IMR-90 (cell line): ENCODE data around the gene TMEM117. TPM values are rescaled to one million over a fixed set of nuclear protein-coding genes. Genes with fewer than 3 reads are reported as not detected.

ENCODE experiments used
- ATAC-seq: fragments of 200-7000 bp; cut with Tn5 transposase; 2 replicates; pipeline ENCODE4 v1.9.1; 2020; ENCODE audit warnings: low read depth, mild to moderate bottlenecking, moderate library complexity
- BruUV-seq: library from RNA; stranded (reverse); fragments of 400-500 nt; replicated peaks from 2 replicates; lab custom pipeline; 2021; lab: Mats Ljungman, UMichigan
- CTCF ChIA-PET: fragments of 300-600 bp; formaldehyde crosslinking; extraction: SDS; loops from one replicate; lab custom pipeline; 2021; ENCODE audit warnings: antibody characterized with exemption; lab: Yijun Ruan, JAX
- POLR2A ChIA-PET: fragments of 300-600 bp; sonication (Branson Sonifier 250); formaldehyde crosslinking; loops from one replicate; lab custom pipeline; 2022; ENCODE audit warnings: antibody characterized with exemption; ENCODE audit not compliant: unreplicated experiment; lab: Charles Lee
- DNase-seq: peaks from one replicate; pipeline ENCODE4 v3.0.0; 2013
- H2AFZ ChIP-seq: replicated peaks from 2 replicates; pipeline ENCODE3; 2013; ENCODE audit warnings: low read length, mild to moderate bottlenecking; ENCODE audit not compliant: poor library complexity
- H2AK5ac ChIP-seq: 2 replicates; pipeline ENCODE4 v1.6.1; 2013; ENCODE audit warnings: low read depth, low read length, inconsistent platforms
- H2AK9ac ChIP-seq: replicated peaks from 2 replicates; pipeline ENCODE3; 2013; ENCODE audit warnings: mild to moderate bottlenecking, low read depth, low read length, moderate library complexity; ENCODE audit not compliant: poor library complexity
- H2BK120ac ChIP-seq: 2 replicates; pipeline ENCODE4 v1.6.1; 2013; ENCODE audit warnings: low read depth, low read length, inconsistent platforms
- H2BK15ac ChIP-seq: 3 replicates; pipeline ENCODE4 v1.6.1; 2013; ENCODE audit warnings: low read depth, low read length, inconsistent platforms
- H2BK20ac ChIP-seq: 2 replicates; pipeline ENCODE4 v1.6.1; 2013; ENCODE audit warnings: low read depth, mild to moderate bottlenecking, inconsistent platforms, low read length, moderate library complexity
- H2BK5ac ChIP-seq: 2 replicates; pipeline ENCODE4 v1.6.1; 2013; ENCODE audit warnings: mild to moderate bottlenecking, low read depth, low read length, inconsistent platforms; ENCODE audit not compliant: poor library complexity, severe bottlenecking
- H3K14ac ChIP-seq: replicated peaks from 2 replicates; pipeline ENCODE4 v1.6.1; 2013; ENCODE audit warnings: low read depth, low read length, inconsistent platforms
- H3K18ac ChIP-seq: 2 replicates; pipeline ENCODE4 v1.6.1; 2013; ENCODE audit warnings: low read depth, low read length, control low read depth
- H3K23ac ChIP-seq: 2 replicates; pipeline ENCODE4 v1.6.1; 2013; ENCODE audit warnings: low read depth, low read length, inconsistent platforms
- H3K27ac ChIP-seq: 2 replicates; pipeline ENCODE4 v1.5.1; 2013; ENCODE audit warnings: mild to moderate bottlenecking, control low read depth, low read length; ENCODE audit not compliant: insufficient read depth
- H3K27me3 ChIP-seq: 2 replicates; pipeline ENCODE4 v1.6.1; 2013; ENCODE audit warnings: low read length; ENCODE audit not compliant: control insufficient read depth, insufficient read depth
- H3K36me3 ChIP-seq: 2 replicates; pipeline ENCODE4 v1.6.1; 2013; ENCODE audit warnings: low read length, mixed read lengths; ENCODE audit not compliant: control insufficient read depth, insufficient read depth
- H3K4ac ChIP-seq: 2 replicates; pipeline ENCODE4 v1.6.1; 2013; ENCODE audit warnings: low read depth, low read length, inconsistent platforms
- H3K4me1 ChIP-seq: 2 replicates; pipeline ENCODE4 v1.6.1; 2013; ENCODE audit warnings: low read length, mixed read lengths; ENCODE audit not compliant: control insufficient read depth, insufficient read depth
- H3K4me2 ChIP-seq: 2 replicates; pipeline ENCODE4 v1.6.1; 2013; ENCODE audit warnings: low read depth, mild to moderate bottlenecking, control low read depth, low read length, moderate library complexity
- H3K4me3 ChIP-seq: 2 replicates; pipeline ENCODE4 v1.5.1; 2013; ENCODE audit warnings: low read depth, mild to moderate bottlenecking, control low read depth, low read length, moderate library complexity; ENCODE audit not compliant: insufficient read depth
- H3K56ac ChIP-seq: 2 replicates; pipeline ENCODE4 v1.6.1; 2013; ENCODE audit warnings: low read length, inconsistent platforms; ENCODE audit not compliant: insufficient read depth; ENCODE audit errors: extremely low read depth
- H3K79me1 ChIP-seq, 2 experiments: 2 replicates each; pipeline ENCODE4 v1.6.1; 2013; ENCODE audit warnings: low read length in 2 of 2, inconsistent platforms in 1 of 2, low read depth in 1 of 2
- H3K9ac ChIP-seq: 2 replicates; pipeline ENCODE4 v1.6.1; 2013; ENCODE audit warnings: low read depth, low read length, control low read depth
- H3K9me1 ChIP-seq: 2 replicates; pipeline ENCODE4 v1.6.1; 2013; ENCODE audit warnings: low read length, inconsistent platforms; ENCODE audit not compliant: insufficient read depth
- H3K9me3 ChIP-seq: 2 replicates; pipeline ENCODE4 v1.6.1; 2013; ENCODE audit warnings: low read length; ENCODE audit not compliant: control insufficient read depth, insufficient read depth
- H4K20me1 ChIP-seq: 2 replicates; pipeline ENCODE4 v1.6.1; 2013; ENCODE audit warnings: low read length, inconsistent platforms; ENCODE audit not compliant: insufficient read depth
- H4K5ac ChIP-seq: 2 replicates; pipeline ENCODE4 v1.6.1; 2013; ENCODE audit warnings: mild to moderate bottlenecking, low read depth, low read length, control low read depth
- H4K8ac ChIP-seq, 2 experiments: 2 replicates each; pipeline ENCODE4 v1.6.1; 2013; ENCODE audit warnings: low read depth in 2 of 2, low read length in 2 of 2, control low read depth in 1 of 2, inconsistent platforms in 1 of 2
- H4K91ac ChIP-seq: 2 replicates; pipeline ENCODE4 v1.6.1; 2013; ENCODE audit warnings: low read depth, low read length, inconsistent platforms; ENCODE audit not compliant: insufficient read depth
- CEBPB ChIP-seq: IDR thresholded peaks from 2 replicates; pipeline ENCODE4 v1.6.1; 2012; ENCODE audit warnings: low read depth, low read length, improper control_type of control experiment
- CHD1 ChIP-seq: IDR thresholded peaks from 2 replicates; pipeline ENCODE4 v1.6.1; 2012; ENCODE audit warnings: low read depth, low read length, improper control_type of control experiment
- MAFK ChIP-seq: IDR thresholded peaks from 2 replicates; pipeline ENCODE4 v1.6.1; 2012; ENCODE audit warnings: low read depth, low read length, improper control_type of control experiment
- MXI1 ChIP-seq: IDR thresholded peaks from 2 replicates; pipeline ENCODE4 v1.6.1; 2012; ENCODE audit warnings: low read depth, mild to moderate bottlenecking, low read length, moderate library complexity, borderline replicate concordance
- NFE2L2 ChIP-seq: fragments of 150-350 bp; IDR thresholded peaks from 2 replicates; pipeline ENCODE4 v1.6.1; 2016; ENCODE audit warnings: low read depth, mild to moderate bottlenecking, low read length
- POLR2A ChIP-seq: IDR thresholded peaks from 2 replicates; pipeline ENCODE4 v1.6.1; 2012; ENCODE audit warnings: mild to moderate bottlenecking, low read depth, low read length
- RAD21 ChIP-seq: IDR thresholded peaks from 2 replicates; pipeline ENCODE4 v1.6.1; 2012; ENCODE audit warnings: low read length, improper control_type of control experiment
- RCOR1 ChIP-seq: IDR thresholded peaks from 2 replicates; pipeline ENCODE4 v1.6.1; 2012; ENCODE audit warnings: mild to moderate bottlenecking, low read length, improper control_type of control experiment; ENCODE audit not compliant: insufficient replicate concordance
- SMC3 ChIP-seq: fragments of 150-350 bp; IDR thresholded peaks from 2 replicates; pipeline ENCODE4 v1.6.1; 2016; ENCODE audit warnings: low read depth, mild to moderate bottlenecking, antibody characterized with exemption, low read length, moderate library complexity
- WGBS, 2 experiments: methylation state at CpG; one replicate each; pipeline versions ENCODE4 v1.1.5 to v1.1.7; 2013; ENCODE audit warnings: missing lambda C conversion rate in 2 of 2; ENCODE audit not compliant: insufficient read length in 1 of 2; ENCODE audit errors: extremely low coverage in 2 of 2; 5-methylcytosine and 5-hydroxymethylcytosine counted together
- dilution Hi-C: fragments of 300-500 bp; cut with HindIII; formaldehyde crosslinking; loops from one replicate; pipeline ENCODE4 v1.14.3; 2018; ENCODE audit warnings: low sequenced_read_pairs; ENCODE audit not compliant: unreplicated experiment
- in situ Hi-C: fragments of 300-500 bp; cut with MboI; formaldehyde crosslinking; loops from 3 replicates; pipeline ENCODE4 v1.14.3; 2019; ENCODE audit warnings: low sequenced_read_pairs, inconsistent platforms, mixed read lengths
- intact Hi-C: fragments of 100-400 bp; cut with micrococcal nuclease; formaldehyde crosslinking; loops from 2 replicates; pipeline ENCODE4 v1.10.0; 2022
- polyA plus RNA-seq, 3 experiments: library from polyadenylated mRNA; depleted of rRNA; stranded (reverse); fragments of >200 nt; gene quantifications; 2 replicates each; pipeline ENCODE4 v1.2.3, GENCODE V29; 2012; ENCODE audit warnings: low replicate concordance in 1 of 3
- total RNA-seq: library from RNA; depleted of rRNA; stranded (reverse); fragments of >200 nt; gene quantifications from 2 replicates; pipeline ENCODE4 v1.2.3, GENCODE V29; 2012
- TF ChIP-seq, protein P1 (sequence below): fragments of 150-350 bp; IDR thresholded peaks from 2 replicates; pipeline ENCODE4 v1.6.1; 2017; ENCODE audit warnings: mild to moderate bottlenecking, antibody characterized with exemption, low read length, low read depth

The TMEM117 gene
- total and polyA plus RNA-seq, 2 of the 4 experiments (the other 2 are of a cell fraction): 8.7 to 21.0 TPM

DNA sequence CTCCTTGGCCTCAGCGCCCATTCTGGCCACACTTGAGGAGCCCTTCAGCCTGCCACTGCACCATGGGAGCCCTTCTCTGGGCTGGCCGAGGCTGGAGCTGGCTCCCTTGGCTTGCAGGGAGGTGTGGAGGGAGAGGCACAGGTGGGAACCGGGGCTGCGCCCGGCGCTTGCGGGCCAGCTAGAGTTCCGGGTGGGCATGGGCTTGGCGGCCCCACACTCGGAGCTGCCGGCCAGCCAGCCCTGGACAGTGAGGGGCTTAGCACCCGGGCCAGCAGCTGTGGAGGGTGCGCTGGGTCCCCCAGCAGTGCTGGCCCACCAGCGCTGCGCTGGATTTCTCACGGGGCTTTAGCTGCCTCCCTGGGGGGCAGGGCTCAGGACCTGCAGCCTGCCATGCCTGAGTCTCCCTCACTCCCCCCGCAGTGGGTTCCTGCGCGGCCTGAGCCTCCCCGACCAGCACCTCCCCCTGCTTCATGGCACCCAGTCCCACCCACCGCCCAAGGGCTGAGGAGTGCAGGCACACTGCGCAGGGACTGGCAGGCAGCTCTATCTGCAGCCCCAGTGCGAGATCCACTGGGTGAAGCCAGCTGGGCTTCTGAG is 28.0 kb downstream of the TMEM117 start:
- Histone ChIP-seq H4K8ac (no peak overlapping the region), H2BK15ac (no peak overlapping the region), H2BK20ac (no peak overlapping the region), H3K4me2 (no peak overlapping the region), H3K4me1 (peaks cover 8% of the 10 kb centered on the region), H3K36me3 (no peaks in the 10 kb centered on the region), H3K9ac (no peak overlapping the region), H3K9me1 (0 out of 2 replicates have a peak, but pooled peaks cover 4% of the 10 kb centered on the region), H2BK5ac (no peak overlapping the region), H2AFZ (no peak overlapping the region), H3K23ac (no peak overlapping the region), H3K79me1 (0 out of 4 replicates have a peak, but pooled peaks cover 3% of the 10 kb centered on the region in 2 experiments), H3K27me3 (no peaks in the 10 kb centered on the region), H3K4ac (no peak overlapping the region), H2BK120ac (no peak overlapping the region), H2AK9ac (no peak overlapping the region), H3K56ac (no peak overlapping the region), H3K14ac (no peak overlapping the region), H4K5ac (no peak overlapping the region), H3K9me3 (no peaks in the 10 kb centered on the region), H4K91ac (no peak overlapping the region), H3K4me3 (no peak overlapping the region), H3K18ac (no peak overlapping the region), H3K27ac (no peak overlapping the region), H2AK5ac (no peak overlapping the region), H4K20me1 (no peaks in the 10 kb centered on the region)
- in situ Hi-C loops (no loop called here), intact Hi-C loops (no loop called here), dilution Hi-C loops (no loop called here)
- ChIA-PET CTCF (interaction anchor here (0.6 kb wide), 1 partner anchor 428 kb away, joined by 3 read pairs; no protein-coding TSS in a partner anchor), POLR2A (interaction anchor here (0.7 kb wide), 1 partner anchor 16 kb away, joined by 3 read pairs; no protein-coding TSS in a partner anchor)
- TF ChIP-seq, protein P1, sequence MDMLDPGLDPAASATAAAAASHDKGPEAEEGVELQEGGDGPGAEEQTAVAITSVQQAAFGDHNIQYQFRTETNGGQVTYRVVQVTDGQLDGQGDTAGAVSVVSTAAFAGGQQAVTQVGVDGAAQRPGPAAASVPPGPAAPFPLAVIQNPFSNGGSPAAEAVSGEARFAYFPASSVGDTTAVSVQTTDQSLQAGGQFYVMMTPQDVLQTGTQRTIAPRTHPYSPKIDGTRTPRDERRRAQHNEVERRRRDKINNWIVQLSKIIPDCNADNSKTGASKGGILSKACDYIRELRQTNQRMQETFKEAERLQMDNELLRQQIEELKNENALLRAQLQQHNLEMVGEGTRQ: no peak
- TF ChIP-seq CHD1 (no peak), RCOR1 (no peak), CEBPB (no peak), POLR2A (no peak), MAFK (no peak), RAD21 (no peak), SMC3 (no peak), MXI1 (no peak), NFE2L2 (no peak)
- 96% methylated on average over 5 of the region's 23 CpGs; no CpG with 5 or more reads in 1 of the 2 experiments for WGBS, 2 experiments
- no peak for ATAC-seq
- no peak for DNase-seq
- BruUV-seq: no TSS peak
